HEK293 (cell line): ENCODE measurements around the gene NPW.
A peak's percentile ranks its signal among the peaks of the same experiment; 100 is the strongest.

Experiments used
- CTCF ChIA-PET: fragments of 350-600 bp; formaldehyde crosslinking; extraction: SDS; loops from one replicate; lab custom pipeline; 2021; ENCODE audit warnings: antibody characterized with exemption; lab: Yijun Ruan, JAX
- POLR2A ChIA-PET: fragments of 300-600 bp; formaldehyde crosslinking; extraction: SDS; loops from one replicate; lab custom pipeline; 2020; ENCODE audit warnings: antibody characterized with exemption, inconsistent platforms; lab: Yijun Ruan, JAX
- H3K27ac ChIP-seq: fragments of 200-500 bp; sonication (Bioruptor generic); 2 replicates; pipeline ENCODE4 v1.5.1; 2014; ENCODE audit warnings: low read depth, low read length, control low read depth, inconsistent platforms; ENCODE audit errors: extremely low read depth
- H3K36me3 ChIP-seq, 2 experiments: fragments of 200-500 bp in 1 of 2; sonication (Bioruptor generic) in 1 of 2; 1 replicate in 1 of 2; 2 replicates in 1 of 2; pipeline ENCODE4 v1.5.1; 2014 to 2017; ENCODE audit warnings: inconsistent platforms in 2 of 2, low read length in 2 of 2; ENCODE audit not compliant: control insufficient read depth in 2 of 2, insufficient read depth in 1 of 2
- H3K4me1 ChIP-seq: fragments of 200-500 bp; sonication (Bioruptor generic); 2 replicates; pipeline ENCODE4 v1.5.1; 2014; ENCODE audit warnings: mild to moderate bottlenecking, low read length, inconsistent platforms; ENCODE audit not compliant: control insufficient read depth, insufficient read depth
- H3K4me3 ChIP-seq: 2 replicates; pipeline ENCODE4 v1.5.1; 2011; ENCODE audit warnings: low read depth, mild to moderate bottlenecking, control low read depth, low read length, moderate library complexity
- H3K9me3 ChIP-seq: fragments of 200-500 bp; sonication (Bioruptor generic); 2 replicates; pipeline ENCODE4 v1.5.1; 2014; ENCODE audit warnings: low read depth, low read length, inconsistent platforms; ENCODE audit not compliant: control insufficient read depth, insufficient read depth
- IKZF3 ChIP-seq: fragments of 450-650 bp; IDR thresholded peaks from 2 replicates; pipeline ENCODE4 v1.5.0; 2018; ENCODE audit warnings: missing biosample characterization, mild to moderate bottlenecking, missing genetic modification characterization, moderate library complexity
- MZF1 ChIP-seq: fragments of 450-650 bp; formaldehyde crosslinking; IDR thresholded peaks from 2 replicates; pipeline ENCODE4 v1.5.1; 2017; ENCODE audit warnings: missing biosample characterization, missing genetic modification characterization, borderline replicate concordance
- OSR2 ChIP-seq: fragments of 450-650 bp; formaldehyde crosslinking; IDR thresholded peaks from 2 replicates; pipeline ENCODE4 v1.5.1; 2016; ENCODE audit warnings: missing biosample characterization, missing genetic modification characterization
- SCRT1 ChIP-seq: fragments of 450-650 bp; formaldehyde crosslinking; IDR thresholded peaks from 2 replicates; pipeline ENCODE4 v1.5.1; 2016; ENCODE audit warnings: missing biosample characterization, missing genetic modification characterization, borderline replicate concordance
- ZBTB21 ChIP-seq: fragments of 450-650 bp; formaldehyde crosslinking; IDR thresholded peaks from 2 replicates; pipeline ENCODE4 v1.5.1; 2017; ENCODE audit warnings: missing biosample characterization, missing genetic modification characterization
- ZFP3 ChIP-seq: fragments of 450-650 bp; formaldehyde crosslinking; IDR thresholded peaks from 2 replicates; pipeline ENCODE4 v1.5.1; 2016; ENCODE audit warnings: low read depth, missing biosample characterization, missing genetic modification characterization
- ZNF10 ChIP-seq: fragments of 450-650 bp; formaldehyde crosslinking; IDR thresholded peaks from 2 replicates; pipeline ENCODE4 v1.5.1; 2017; ENCODE audit warnings: missing biosample characterization, missing genetic modification characterization
- ZNF133 ChIP-seq: fragments of 450-650 bp; formaldehyde crosslinking; IDR thresholded peaks from 2 replicates; pipeline ENCODE4 v1.5.1; 2016; ENCODE audit warnings: missing biosample characterization, missing genetic modification characterization
- ZNF157 ChIP-seq: fragments of 450-650 bp; formaldehyde crosslinking; IDR thresholded peaks from 2 replicates; pipeline ENCODE4 v1.5.1; 2016; ENCODE audit warnings: missing biosample characterization, missing genetic modification characterization
- ZNF354C ChIP-seq: fragments of 450-650 bp; formaldehyde crosslinking; IDR thresholded peaks from 2 replicates; pipeline ENCODE4 v1.5.1; 2016; ENCODE audit warnings: missing biosample characterization, missing genetic modification characterization, low read depth, borderline replicate concordance
- ZNF529 ChIP-seq: fragments of 450-650 bp; formaldehyde crosslinking; IDR thresholded peaks from 2 replicates; pipeline ENCODE4 v1.5.1; 2017; ENCODE audit warnings: missing genetic modification characterization, missing biosample characterization; ENCODE audit not compliant: insufficient replicate concordance
- ZNF548 ChIP-seq: fragments of 450-650 bp; formaldehyde crosslinking; IDR thresholded peaks from 2 replicates; pipeline ENCODE4 v1.5.1; 2016; ENCODE audit warnings: missing biosample characterization, missing genetic modification characterization
- ZNF561 ChIP-seq: fragments of 450-650 bp; IDR thresholded peaks from 2 replicates; pipeline ENCODE4 v1.5.1; 2018; ENCODE audit warnings: missing biosample characterization, missing genetic modification characterization, borderline replicate concordance
- ZNF792 ChIP-seq: fragments of 450-650 bp; formaldehyde crosslinking; IDR thresholded peaks from 2 replicates; pipeline ENCODE4 v1.5.1; 2016; ENCODE audit warnings: missing biosample characterization, missing genetic modification characterization
- ZSCAN30 ChIP-seq: fragments of 450-650 bp; IDR thresholded peaks from 2 replicates; pipeline ENCODE4 v1.5.1; 2018; ENCODE audit warnings: missing biosample characterization, mild to moderate bottlenecking, missing genetic modification characterization, moderate library complexity
- TF ChIP-seq, protein P1 (sequence below): fragments of 450-650 bp; formaldehyde crosslinking; conservative IDR thresholded peaks from 2 replicates; pipeline ENCODE4 v1.5.1; 2016; ENCODE audit warnings: low read depth, missing biosample characterization, missing genetic modification characterization
- TF ChIP-seq, protein P2 (sequence below): fragments of 450-650 bp; formaldehyde crosslinking; IDR thresholded peaks from 2 replicates; pipeline ENCODE4 v1.5.1; 2017; ENCODE audit warnings: missing biosample characterization, missing genetic modification characterization
- TF ChIP-seq, protein P3 (sequence below): fragments of 450-650 bp; formaldehyde crosslinking; IDR thresholded peaks from 2 replicates; pipeline ENCODE4 v1.5.1; 2017; ENCODE audit warnings: missing biosample characterization, missing genetic modification characterization
- TF ChIP-seq, protein P4 (sequence below): fragments of 450-650 bp; IDR thresholded peaks from 2 replicates; pipeline ENCODE4 v1.5.1; 2018; ENCODE audit warnings: missing biosample characterization, missing genetic modification characterization
- TF ChIP-seq, protein P5 (sequence below): fragments of 450-650 bp; IDR thresholded peaks from 2 replicates; pipeline ENCODE4 v1.5.1; 2018; ENCODE audit warnings: missing biosample characterization, mild to moderate bottlenecking, missing genetic modification characterization
- TF ChIP-seq, protein P6 (sequence below): fragments of 450-650 bp; formaldehyde crosslinking; IDR thresholded peaks from 2 replicates; pipeline ENCODE4 v1.5.1; 2017; ENCODE audit warnings: missing biosample characterization, missing genetic modification characterization

The NPW gene

DNA sequence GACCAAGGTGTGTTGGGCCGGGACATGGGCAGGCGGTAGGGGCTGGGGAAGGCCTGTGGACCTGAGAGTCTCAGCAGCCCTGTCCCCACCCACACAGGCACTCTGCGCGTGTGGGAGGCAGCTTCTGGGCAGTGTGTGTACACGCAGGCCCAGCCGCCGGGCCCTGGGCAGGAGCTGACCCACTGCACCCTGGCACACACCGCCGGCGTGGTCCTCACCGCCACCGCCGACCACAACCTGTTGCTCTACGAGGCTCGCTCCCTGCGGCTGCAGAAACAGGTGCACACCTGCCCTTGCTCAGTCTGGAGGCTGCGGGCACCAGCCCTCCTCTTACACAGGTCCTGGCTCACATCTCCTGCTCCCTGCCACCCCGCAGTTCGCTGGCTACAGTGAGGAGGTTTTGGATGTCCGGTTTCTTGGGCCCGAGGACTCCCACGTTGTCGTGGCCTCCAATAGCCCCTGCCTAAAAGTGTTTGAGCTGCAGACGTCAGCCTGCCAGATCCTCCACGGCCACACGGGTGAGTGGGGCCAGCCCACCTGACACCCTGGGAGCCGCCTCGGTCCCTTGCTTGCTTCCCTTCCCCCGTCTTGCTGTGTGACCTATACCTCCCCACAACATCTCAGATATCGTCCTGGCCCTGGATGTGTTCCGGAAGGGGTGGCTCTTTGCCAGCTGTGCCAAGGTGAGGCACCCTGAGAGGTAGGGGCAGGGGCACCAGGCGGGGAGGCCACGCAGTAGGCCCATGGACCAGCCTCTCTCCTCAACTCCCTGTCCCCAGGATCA, 44.0 kb upstream of the NPW start (continued):
- TF ChIP-seq, protein P1, sequence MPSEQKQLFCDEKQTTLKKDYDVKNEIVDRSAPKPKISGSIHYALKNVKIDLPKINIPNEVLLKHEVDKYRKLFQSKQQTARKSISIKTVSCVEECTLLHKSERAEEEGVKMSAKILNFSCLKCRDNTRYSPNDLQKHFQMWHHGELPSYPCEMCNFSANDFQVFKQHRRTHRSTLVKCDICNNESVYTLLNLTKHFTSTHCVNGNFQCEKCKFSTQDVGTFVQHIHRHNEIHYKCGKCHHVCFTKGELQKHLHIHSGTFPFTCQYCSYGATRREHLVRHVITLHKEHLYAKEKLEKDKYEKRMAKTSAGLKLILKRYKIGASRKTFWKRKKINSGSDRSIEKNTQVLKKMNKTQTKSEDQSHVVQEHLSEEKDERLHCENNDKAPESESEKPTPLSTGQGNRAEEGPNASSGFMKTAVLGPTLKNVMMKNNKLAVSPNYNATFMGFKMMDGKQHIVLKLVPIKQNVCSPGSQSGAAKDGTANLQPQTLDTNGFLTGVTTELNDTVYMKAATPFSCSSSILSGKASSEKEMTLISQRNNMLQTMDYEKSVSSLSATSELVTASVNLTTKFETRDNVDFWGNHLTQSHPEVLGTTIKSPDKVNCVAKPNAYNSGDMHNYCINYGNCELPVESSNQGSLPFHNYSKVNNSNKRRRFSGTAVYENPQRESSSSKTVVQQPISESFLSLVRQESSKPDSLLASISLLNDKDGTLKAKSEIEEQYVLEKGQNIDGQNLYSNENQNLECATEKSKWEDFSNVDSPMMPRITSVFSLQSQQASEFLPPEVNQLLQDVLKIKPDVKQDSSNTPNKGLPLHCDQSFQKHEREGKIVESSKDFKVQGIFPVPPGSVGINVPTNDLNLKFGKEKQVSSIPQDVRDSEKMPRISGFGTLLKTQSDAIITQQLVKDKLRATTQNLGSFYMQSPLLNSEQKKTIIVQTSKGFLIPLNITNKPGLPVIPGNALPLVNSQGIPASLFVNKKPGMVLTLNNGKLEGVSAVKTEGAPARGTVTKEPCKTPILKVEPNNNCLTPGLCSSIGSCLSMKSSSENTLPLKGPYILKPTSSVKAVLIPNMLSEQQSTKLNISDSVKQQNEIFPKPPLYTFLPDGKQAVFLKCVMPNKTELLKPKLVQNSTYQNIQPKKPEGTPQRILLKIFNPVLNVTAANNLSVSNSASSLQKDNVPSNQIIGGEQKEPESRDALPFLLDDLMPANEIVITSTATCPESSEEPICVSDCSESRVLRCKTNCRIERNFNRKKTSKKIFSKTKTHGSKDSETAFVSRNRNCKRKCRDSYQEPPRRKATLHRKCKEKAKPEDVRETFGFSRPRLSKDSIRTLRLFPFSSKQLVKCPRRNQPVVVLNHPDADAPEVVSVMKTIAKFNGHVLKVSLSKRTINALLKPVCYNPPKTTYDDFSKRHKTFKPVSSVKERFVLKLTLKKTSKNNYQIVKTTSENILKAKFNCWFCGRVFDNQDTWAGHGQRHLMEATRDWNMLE (tag by site-specific recombination) = no peak
- TF ChIP-seq IKZF3 (tag by site-specific recombination) = no peak
- TF ChIP-seq ZNF561 (tag by site-specific recombination) = no peak
- no peak for TF ChIP-seq ZNF529 (tag by site-specific recombination)
- peak; percentile 76; the same call in 1 of the 2 replicates for TF ChIP-seq SCRT1 (tag by site-specific recombination)
- TF ChIP-seq OSR2 (tag by site-specific recombination) = no peak
- TF ChIP-seq ZFP3 (tag by site-specific recombination) = no peak
- no peak for TF ChIP-seq ZNF354C (tag by site-specific recombination)
- no peak for TF ChIP-seq ZNF548 (tag by site-specific recombination)
- TF ChIP-seq MZF1 = no peak

DNA sequence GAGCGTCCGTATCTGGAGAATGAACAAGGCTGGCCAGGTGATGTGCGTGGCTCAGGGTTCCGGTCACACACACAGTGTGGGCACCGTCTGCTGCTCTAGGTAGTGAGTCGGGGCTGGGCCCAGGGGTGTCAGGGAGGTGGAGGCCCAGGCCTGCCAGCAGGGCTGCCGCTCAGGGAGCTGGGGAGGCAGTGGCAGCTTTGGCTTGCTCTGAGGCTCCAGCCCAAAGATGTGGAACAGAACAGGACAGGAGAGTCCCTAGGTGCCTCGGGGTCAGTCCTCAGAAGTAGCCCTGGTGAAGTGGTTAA, 43.4 kb upstream of the NPW start:
- ChIA-PET CTCF (no interaction called here), POLR2A (interaction anchor here (0.5 to 10.1 kb wide), 3 partner anchors 11 to 179 kb away, joined by 4 to 76 read pairs (median 6); partner anchors contain the start of genes RPS2 and TRAF7)
- Histone ChIP-seq H3K4me3 (no peak overlapping the region), H3K4me1 (no peaks in the 10 kb centered on the region), H3K36me3 (peaks cover 0 to 59% of the 10 kb centered on the region in 2 experiments; a peak in 1 of 3 replicates), H3K9me3 (no peaks in the 10 kb centered on the region), H3K27ac (no peak overlapping the region)
- TF ChIP-seq, protein P2, sequence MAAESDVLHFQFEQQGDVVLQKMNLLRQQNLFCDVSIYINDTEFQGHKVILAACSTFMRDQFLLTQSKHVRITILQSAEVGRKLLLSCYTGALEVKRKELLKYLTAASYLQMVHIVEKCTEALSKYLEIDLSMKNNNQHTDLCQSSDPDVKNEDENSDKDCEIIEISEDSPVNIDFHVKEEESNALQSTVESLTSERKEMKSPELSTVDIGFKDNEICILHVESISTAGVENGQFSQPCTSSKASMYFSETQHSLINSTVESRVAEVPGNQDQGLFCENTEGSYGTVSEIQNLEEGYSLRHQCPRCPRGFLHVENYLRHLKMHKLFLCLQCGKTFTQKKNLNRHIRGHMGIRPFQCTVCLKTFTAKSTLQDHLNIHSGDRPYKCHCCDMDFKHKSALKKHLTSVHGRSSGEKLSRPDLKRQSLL = no peak
- TF ChIP-seq ZNF792 (tag by site-specific recombination) (no peak), ZSCAN30 (no peak), ZNF157 (tag by site-specific recombination) (no peak), ZNF10 (tag by site-specific recombination) (no peak), ZNF133 (tag by site-specific recombination) (no peak), ZBTB21 (tag by site-specific recombination) (no peak)
- TF ChIP-seq, protein P3, sequence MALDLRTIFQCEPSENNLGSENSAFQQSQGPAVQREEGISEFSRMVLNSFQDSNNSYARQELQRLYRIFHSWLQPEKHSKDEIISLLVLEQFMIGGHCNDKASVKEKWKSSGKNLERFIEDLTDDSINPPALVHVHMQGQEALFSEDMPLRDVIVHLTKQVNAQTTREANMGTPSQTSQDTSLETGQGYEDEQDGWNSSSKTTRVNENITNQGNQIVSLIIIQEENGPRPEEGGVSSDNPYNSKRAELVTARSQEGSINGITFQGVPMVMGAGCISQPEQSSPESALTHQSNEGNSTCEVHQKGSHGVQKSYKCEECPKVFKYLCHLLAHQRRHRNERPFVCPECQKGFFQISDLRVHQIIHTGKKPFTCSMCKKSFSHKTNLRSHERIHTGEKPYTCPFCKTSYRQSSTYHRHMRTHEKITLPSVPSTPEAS = no peak
- TF ChIP-seq, protein P4, sequence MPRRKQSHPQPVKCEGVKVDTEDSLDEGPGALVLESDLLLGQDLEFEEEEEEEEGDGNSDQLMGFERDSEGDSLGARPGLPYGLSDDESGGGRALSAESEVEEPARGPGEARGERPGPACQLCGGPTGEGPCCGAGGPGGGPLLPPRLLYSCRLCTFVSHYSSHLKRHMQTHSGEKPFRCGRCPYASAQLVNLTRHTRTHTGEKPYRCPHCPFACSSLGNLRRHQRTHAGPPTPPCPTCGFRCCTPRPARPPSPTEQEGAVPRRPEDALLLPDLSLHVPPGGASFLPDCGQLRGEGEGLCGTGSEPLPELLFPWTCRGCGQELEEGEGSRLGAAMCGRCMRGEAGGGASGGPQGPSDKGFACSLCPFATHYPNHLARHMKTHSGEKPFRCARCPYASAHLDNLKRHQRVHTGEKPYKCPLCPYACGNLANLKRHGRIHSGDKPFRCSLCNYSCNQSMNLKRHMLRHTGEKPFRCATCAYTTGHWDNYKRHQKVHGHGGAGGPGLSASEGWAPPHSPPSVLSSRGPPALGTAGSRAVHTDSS (tag by site-specific recombination) = no peak
- TF ChIP-seq, protein P5, sequence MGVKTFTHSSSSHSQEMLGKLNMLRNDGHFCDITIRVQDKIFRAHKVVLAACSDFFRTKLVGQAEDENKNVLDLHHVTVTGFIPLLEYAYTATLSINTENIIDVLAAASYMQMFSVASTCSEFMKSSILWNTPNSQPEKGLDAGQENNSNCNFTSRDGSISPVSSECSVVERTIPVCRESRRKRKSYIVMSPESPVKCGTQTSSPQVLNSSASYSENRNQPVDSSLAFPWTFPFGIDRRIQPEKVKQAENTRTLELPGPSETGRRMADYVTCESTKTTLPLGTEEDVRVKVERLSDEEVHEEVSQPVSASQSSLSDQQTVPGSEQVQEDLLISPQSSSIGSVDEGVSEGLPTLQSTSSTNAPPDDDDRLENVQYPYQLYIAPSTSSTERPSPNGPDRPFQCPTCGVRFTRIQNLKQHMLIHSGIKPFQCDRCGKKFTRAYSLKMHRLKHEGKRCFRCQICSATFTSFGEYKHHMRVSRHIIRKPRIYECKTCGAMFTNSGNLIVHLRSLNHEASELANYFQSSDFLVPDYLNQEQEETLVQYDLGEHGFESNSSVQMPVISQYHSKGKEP (tag by site-specific recombination) = no peak
- TF ChIP-seq, protein P6, sequence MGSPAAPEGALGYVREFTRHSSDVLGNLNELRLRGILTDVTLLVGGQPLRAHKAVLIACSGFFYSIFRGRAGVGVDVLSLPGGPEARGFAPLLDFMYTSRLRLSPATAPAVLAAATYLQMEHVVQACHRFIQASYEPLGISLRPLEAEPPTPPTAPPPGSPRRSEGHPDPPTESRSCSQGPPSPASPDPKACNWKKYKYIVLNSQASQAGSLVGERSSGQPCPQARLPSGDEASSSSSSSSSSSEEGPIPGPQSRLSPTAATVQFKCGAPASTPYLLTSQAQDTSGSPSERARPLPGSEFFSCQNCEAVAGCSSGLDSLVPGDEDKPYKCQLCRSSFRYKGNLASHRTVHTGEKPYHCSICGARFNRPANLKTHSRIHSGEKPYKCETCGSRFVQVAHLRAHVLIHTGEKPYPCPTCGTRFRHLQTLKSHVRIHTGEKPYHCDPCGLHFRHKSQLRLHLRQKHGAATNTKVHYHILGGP (tag by site-specific recombination) = no peak
